ENCODE data around the gene CSF3R. TPM values are rescaled to one million over a fixed set of nuclear protein-coding genes. Genes with fewer than 3 reads are reported as not detected.
A peak's percentile ranks its signal among the peaks of the same experiment; 100 is the strongest.

Gene CSF3R
- total RNA-seq, 1 experiment from 2014 or later: 0.26 TPM

GRCh38 chr1:36523230-36523495, 40.5 kb upstream of the CSF3R start:
- Mint-ChIP-seq H3K36me3 (no peaks in the 10 kb centered on the region), H3K4me1 (peaks cover 31% of the 10 kb centered on the region), H3K4me3 (no peak overlapping the region), H3K27ac (no peak overlapping the region), H3K27me3 (ENCODE audit: low read depth) (no peaks in the 10 kb centered on the region), H3K9me3 (no peaks in the 10 kb centered on the region)
- CTCF ChIA-PET: interaction anchor here (1.6 kb wide), 1 partner anchor 19 kb away, joined by 3 read pairs; no protein-coding TSS in a partner anchor
- no peak for DNase-seq (ENCODE audit: low spot score)
- POLR2A ChIA-PET: no interaction called here
- ATAC-seq: no peak
- no peak for TF ChIP-seq CREM (CRISPR knock-in tag; IDR thresholded peaks at IDR 0.05)

- ChIA-PET POLR2A (no interaction called here), CTCF (interaction anchor here (1.6 kb wide), 1 partner anchor 20 kb away, joined by 3 read pairs; no protein-coding TSS in a partner anchor)
- TF ChIP-seq GRHL2 (CRISPR knock-in tag; IDR thresholded peaks at IDR 0.05; ENCODE audit: insufficient replicate concordance, severe bottlenecking) (no peak), NFATC4 (CRISPR knock-in tag; IDR thresholded peaks at IDR 0.05) (no peak), ZNF416 (CRISPR knock-in tag; IDR thresholded peaks at IDR 0.05) (no peak), PRRX2 (CRISPR knock-in tag; IDR thresholded peaks at IDR 0.05) (no peak), ZBTB21 (CRISPR knock-in tag; IDR thresholded peaks at IDR 0.05; ENCODE audit: borderline replicate concordance) (no peak), ZNF219 (CRISPR knock-in tag; IDR thresholded peaks at IDR 0.05; ENCODE audit: borderline replicate concordance) (no peak), MXD4 (CRISPR knock-in tag; IDR thresholded peaks at IDR 0.05; ENCODE audit: borderline replicate concordance) (no peak), E2F5 (CRISPR knock-in tag; IDR thresholded peaks at IDR 0.05) (no peak), OVOL2 (CRISPR knock-in tag; IDR thresholded peaks at IDR 0.05; ENCODE audit: borderline replicate concordance) (no peak), EMX1 (CRISPR knock-in tag; IDR thresholded peaks at IDR 0.05) (no peak)
- no peaks in the 10 kb centered on the region for H3K9me3 Mint-ChIP-seq
- no peaks in the 10 kb centered on the region for H3K36me3 Mint-ChIP-seq
- no peak overlapping the region for H3K4me3 Mint-ChIP-seq
- no peak for DNase-seq (ENCODE audit: low spot score)
- no peak overlapping the region for H3K27ac Mint-ChIP-seq
- no peaks in the 10 kb centered on the region; the same call in 1 of the 2 replicates for H3K27me3 Mint-ChIP-seq (ENCODE audit: low read depth)
- peaks cover 26% of the 10 kb centered on the region for H3K4me1 Mint-ChIP-seq
- no peak for ATAC-seq
Measured at GRCh38 chr1:36522461-36523229, 39.9 kb upstream of the CSF3R start.

- TF ChIP-seq ZNF512 (CRISPR knock-in tag; IDR thresholded peaks at IDR 0.05; ENCODE audit: borderline replicate concordance) (no peak), ZNF671 (CRISPR knock-in tag; IDR thresholded peaks at IDR 0.05) (no peak)
- H3K9me3 Mint-ChIP-seq: no peaks in the 10 kb centered on the region
- ChIA-PET CTCF (interaction anchor here (1.6 kb wide), 1 partner anchor 20 kb away, joined by 3 read pairs; no protein-coding TSS in a partner anchor), POLR2A (no interaction called here)
- H3K4me3 Mint-ChIP-seq: no peak overlapping the region
- no peaks in the 10 kb centered on the region; the same call in 1 of the 2 replicates for H3K27me3 Mint-ChIP-seq (ENCODE audit: low read depth)
- DNase-seq (ENCODE audit: low spot score) (no peak), ATAC-seq (no peak)
- H3K36me3 Mint-ChIP-seq: no peaks in the 10 kb centered on the region
- peaks cover 28% of the 10 kb centered on the region for H3K4me1 Mint-ChIP-seq
- H3K27ac Mint-ChIP-seq: no peak overlapping the region
Measured at GRCh38 chr1:36522021-36522420, 39.3 kb upstream of the CSF3R start.

- ChIA-PET CTCF (no interaction called here), POLR2A (no interaction called here)
- no peaks in the 10 kb centered on the region; the same call in 1 of the 2 replicates for H3K27me3 Mint-ChIP-seq (ENCODE audit: low read depth)
- no peaks in the 10 kb centered on the region for H3K36me3 Mint-ChIP-seq
- peak overlapping the region; percentile 44; the same call in 1 of the 2 replicates for H3K27ac Mint-ChIP-seq
- H3K4me3 Mint-ChIP-seq: no peak overlapping the region
- ATAC-seq (no peak), DNase-seq (ENCODE audit: low spot score) (no peak)
- H3K9me3 Mint-ChIP-seq: no peaks in the 10 kb centered on the region
- TF ChIP-seq ZMAT4 (CRISPR knock-in tag; IDR thresholded peaks at IDR 0.05): no peak
- TF ChIP-seq ZNF671 (CRISPR knock-in tag; IDR thresholded peaks at IDR 0.05): no peak
- no peak for TF ChIP-seq FOXP1 (CRISPR knock-in tag; IDR thresholded peaks at IDR 0.05; ENCODE audit: borderline replicate concordance)
- no peak for TF ChIP-seq ATF6 (CRISPR knock-in tag; IDR thresholded peaks at IDR 0.05)
- TF ChIP-seq ZNF138 (CRISPR knock-in tag; conservative IDR thresholded peaks at IDR 0.05): no peak
- TF ChIP-seq ZNF416 (CRISPR knock-in tag; IDR thresholded peaks at IDR 0.05): no peak
- H3K4me1 Mint-ChIP-seq: peaks cover 28% of the 10 kb centered on the region
Measured at GRCh38 chr1:36520771-36521420, 38.2 kb upstream of the CSF3R start.
